K562 (cell line): ENCODE results near the gene FBXW7. TPM values are rescaled to one million over a fixed set of nuclear protein-coding genes. Genes with fewer than 3 reads are reported as not detected.

Source experiments
- ATAC-seq: fragments of 200-7000 bp; cut with Tn5 transposase; 3 replicates; pipeline ENCODE4 v1.9.1; 2020; ENCODE audit warnings: moderate library complexity
- BruUV-seq: library from RNA; stranded (reverse); fragments of 400-500 nt; replicated peaks from 2 replicates; lab custom pipeline; 2021; lab: Mats Ljungman, UMichigan
- CTCF ChIA-PET: fragments of 300-600 bp; formaldehyde crosslinking; extraction: SDS; loops from one replicate; lab custom pipeline; 2021; ENCODE audit warnings: low intra/inter-chr PET ratio; lab: Yijun Ruan, JAX
- POLR2A ChIA-PET: fragments of 300-600, 350-650 bp; sonication (Branson Sonifier 250); formaldehyde crosslinking; extraction: SDS; loops from one replicate; lab custom pipeline; 2021; ENCODE audit warnings: antibody characterized with exemption, inconsistent platforms; lab: Yijun Ruan, JAX
- DNase-seq, 4 experiments: peaks; one replicate each; pipeline versions ENCODE4 v3.0.0 to v3.0.0-alpha.2; 2011 to 2018; ENCODE audit warnings: low spot score in 3 of 4, mixed read lengths in 3 of 4; ENCODE audit errors: extremely low read depth in 1 of 4
- FAIRE-seq: peaks from 2 replicates; lab custom pipeline; 2011; peaks lifted over from hg19 to GRCh38; lab: Jason Lieb, UNC
- H2AFZ ChIP-seq: 2 replicates; pipeline ENCODE4 v1.6.0; 2011; ENCODE audit warnings: low read depth, low read length, control low read depth, inconsistent platforms
- H3K27ac ChIP-seq: fragments of 200-600 bp; 3 replicates; pipeline ENCODE4 v1.8.0; 2011; ENCODE audit warnings: low read depth, mild to moderate bottlenecking, control low read depth, inconsistent platforms, low read length, moderate library complexity, mixed read lengths; ENCODE audit errors: extremely low read depth
- H3K27me3 ChIP-seq, 2 experiments: fragments of 300-600 bp in 1 of 2; 2 replicates in 1 of 2; 3 replicates in 1 of 2; pipeline versions ENCODE4 v1.6.0 to v1.8.0; 2011; ENCODE audit warnings: inconsistent platforms in 2 of 2, low read length in 2 of 2, mild to moderate bottlenecking in 1 of 2, mixed read lengths in 1 of 2, moderate library complexity in 1 of 2; ENCODE audit not compliant: control insufficient read depth in 2 of 2, insufficient read depth in 2 of 2
- H3K36me3 ChIP-seq: fragments of 300-600 bp; 3 replicates; pipeline ENCODE4 v1.8.0; 2011; ENCODE audit warnings: mild to moderate bottlenecking, low read length, inconsistent platforms; ENCODE audit not compliant: control insufficient read depth, insufficient read depth
- H3K4me1 ChIP-seq, 2 experiments: fragments of 200-600 bp in 1 of 2; replicated peaks in 1 of 2; 2 replicates in 1 of 2; 3 replicates in 1 of 2; pipeline versions ENCODE4 v1.5.1 to v1.8.0; 2011; ENCODE audit warnings: inconsistent platforms in 2 of 2, low read length in 2 of 2, mild to moderate bottlenecking in 1 of 2, mixed read lengths in 1 of 2, moderate library complexity in 1 of 2; ENCODE audit not compliant: control insufficient read depth in 2 of 2, insufficient read depth in 2 of 2
- H3K4me2 ChIP-seq: 2 replicates; pipeline ENCODE4 v1.6.1; 2011; ENCODE audit warnings: low read length, control low read depth, inconsistent platforms, mixed read lengths; ENCODE audit not compliant: insufficient read depth
- H3K4me3 ChIP-seq: fragments of 200-600 bp; sonication (generic), shearing (Covaris generic); 2 replicates; pipeline ENCODE4 v1.5.1; 2016; ENCODE audit warnings: control low read depth, inconsistent platforms
- H3K79me2 ChIP-seq: fragments of 200-600 bp; 3 replicates; pipeline ENCODE4 v1.8.0; 2011; ENCODE audit warnings: low read length, inconsistent platforms; ENCODE audit not compliant: control insufficient read depth, insufficient read depth
- H3K9ac ChIP-seq, 2 experiments: 2 replicates each; pipeline versions ENCODE4 v1.6.0 to v1.6.1; 2011; ENCODE audit warnings: low read depth in 2 of 2, low read length in 2 of 2, control low read depth in 1 of 2, inconsistent platforms in 1 of 2, mild to moderate bottlenecking in 1 of 2, mixed read lengths in 1 of 2; ENCODE audit not compliant: insufficient read depth in 1 of 2
- H3K9me1 ChIP-seq: one replicate; pipeline ENCODE4 v1.6.0; 2011; ENCODE audit warnings: inconsistent platforms, mild to moderate bottlenecking, low read length, moderate library complexity; ENCODE audit not compliant: control insufficient read depth, insufficient read depth
- H3K9me3 ChIP-seq: replicated peaks from 2 replicates; pipeline ENCODE4 v1.5.1; 2011; ENCODE audit warnings: low read depth, low read length, inconsistent platforms; ENCODE audit not compliant: control insufficient read depth, insufficient read depth
- H4K20me1 ChIP-seq: replicated peaks from 2 replicates; pipeline ENCODE4 v1.6.1; 2011; ENCODE audit warnings: low read length, inconsistent platforms, mixed read lengths; ENCODE audit not compliant: control insufficient read depth, insufficient read depth
- CREBBP ChIP-seq: IDR thresholded peaks from one replicate; pipeline ENCODE4 v1.6.1; 2012; ENCODE audit warnings: low read depth, mild to moderate bottlenecking, control low read depth, inconsistent platforms, low read length
- ELF4 ChIP-seq: fragments of 450-650 bp; formaldehyde crosslinking; IDR thresholded peaks from 2 replicates; pipeline ENCODE4 v1.4.0; 2022; ENCODE audit warnings: missing genetic modification characterization
- HNRNPK ChIP-seq: fragments of 200-400 bp; formaldehyde crosslinking; IDR thresholded peaks from one replicate; pipeline ENCODE4 v1.6.1; 2018; ENCODE audit warnings: mild to moderate bottlenecking, low read depth, low read length; ENCODE audit not compliant: poor library complexity, severe bottlenecking
- NFE2L1 ChIP-seq: fragments of 450-650 bp; IDR thresholded peaks from 2 replicates; pipeline ENCODE4 v1.6.1; 2016; ENCODE audit warnings: missing genetic modification characterization, low read depth, mild to moderate bottlenecking, missing compliant biosample characterization, moderate library complexity, borderline replicate concordance
- RHOXF2B ChIP-seq: fragments of 250-450 bp; sonication (Bioruptor Pico); conservative IDR thresholded peaks from 2 replicates; pipeline ENCODE4 v1.5.1; 2021
- SPI1 ChIP-seq: IDR thresholded peaks from 2 replicates; pipeline ENCODE4 v1.6.1; 2011; ENCODE audit warnings: low read depth, low read length, control low read depth, borderline replicate concordance
- TAF9B ChIP-seq: fragments of 450-650 bp; IDR thresholded peaks from 2 replicates; pipeline ENCODE4 v1.6.1; 2018; ENCODE audit warnings: mild to moderate bottlenecking; ENCODE audit not compliant: partially characterized antibody
- ZEB2 ChIP-seq: fragments of 450-650 bp; IDR thresholded peaks from 2 replicates; pipeline ENCODE4 v1.6.1; 2016
- ZNF146 ChIP-seq: IDR thresholded peaks from one replicate; pipeline ENCODE4 v1.6.1; 2018; ENCODE audit warnings: missing compliant biosample characterization; ENCODE audit not compliant: unreplicated experiment
- ZNF212 ChIP-seq: fragments of 450-650 bp; formaldehyde crosslinking; IDR thresholded peaks from 2 replicates; pipeline ENCODE4 v1.4.0; 2020; ENCODE audit warnings: mild to moderate bottlenecking
- WGBS: fragments of 100-300 bp; shearing (Covaris generic); methylation state at CpG from one replicate; pipeline ENCODE4 v1.1.6; 2016; ENCODE audit warnings: low coverage, mixed read lengths; ENCODE audit not compliant: insufficient coverage; ENCODE audit errors: missing lambda C conversion rate; 5-methylcytosine and 5-hydroxymethylcytosine counted together
- in situ Hi-C: fragments of 300-500 bp; cut with MboI; formaldehyde crosslinking; loops from 4 replicates; pipeline ENCODE4 v1.15.0; 2018; ENCODE audit warnings: inconsistent platforms, mixed read lengths
- intact Hi-C: fragments of 100-400 bp; cut with micrococcal nuclease; formaldehyde crosslinking; loops from 2 replicates; pipeline ENCODE4 v1.14.2; 2022
- polyA plus RNA-seq, 8 experiments: library from polyadenylated mRNA; depleted of rRNA in 4 of 8; stranded (reverse) in 5 of 8; unstranded in 3 of 8; fragments of >200 nt; fragmentation: Nextera tagmentation in 2 of 8; fragmentation: Illumina TruSeq in 1 of 8; extraction: Ambion mirVana in 2 of 8; extraction: Trizol in 1 of 8; gene quantifications; 2 replicates each; pipeline versions ENCODE4 v1.2.1 to v1.2.3, GENCODE V29; 2011 to 2014; ENCODE audit warnings: inconsistent platforms in 1 of 8, missing spikeins in 1 of 8
- total RNA-seq, 7 experiments: library from RNA; depleted of rRNA in 6 of 7; stranded (reverse); fragments of >200 nt in 6 of 7; fragmentation: Illumina TruSeq in 2 of 7; extraction: Trizol in 2 of 7; gene quantifications; 2 replicates each; pipeline versions ENCODE4 v1.2.1 to v1.2.3, GENCODE V29; 2011 to 2021; ENCODE audit warnings: low replicate concordance in 1 of 7

Gene FBXW7
- total and polyA plus RNA-seq, 9 of the 15 experiments (the other 6 are each of a cell fraction or from before 2014, with no cell fraction given) = 6.8 to 44.2 (median 16.4) TPM

DNA sequence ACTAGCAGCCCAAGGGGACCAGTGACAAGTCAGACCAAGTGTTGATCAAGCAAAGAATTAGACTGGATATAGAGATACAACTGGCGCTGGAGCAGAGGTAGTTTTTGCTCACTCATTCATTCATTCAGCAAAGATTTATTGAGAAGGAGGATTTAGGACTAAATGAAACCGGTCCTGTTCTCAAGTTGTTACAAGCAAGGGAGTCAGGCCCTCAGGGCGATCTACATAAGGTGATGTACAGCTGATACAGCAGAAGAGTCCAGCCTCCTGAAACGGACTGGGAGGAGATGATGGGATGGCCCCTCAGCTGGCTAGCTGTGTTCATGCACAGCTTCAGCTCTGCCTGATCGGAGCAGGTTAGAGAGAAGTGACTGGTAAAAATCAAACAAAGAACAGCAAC is 242.4 kb downstream of the FBXW7 start (continued):
- no peak for TF ChIP-seq HNRNPK
- TF ChIP-seq RHOXF2B (CRISPR knock-in tag) = no peak
- no peak for TF ChIP-seq ELF4 (CRISPR knock-in tag)

DNA sequence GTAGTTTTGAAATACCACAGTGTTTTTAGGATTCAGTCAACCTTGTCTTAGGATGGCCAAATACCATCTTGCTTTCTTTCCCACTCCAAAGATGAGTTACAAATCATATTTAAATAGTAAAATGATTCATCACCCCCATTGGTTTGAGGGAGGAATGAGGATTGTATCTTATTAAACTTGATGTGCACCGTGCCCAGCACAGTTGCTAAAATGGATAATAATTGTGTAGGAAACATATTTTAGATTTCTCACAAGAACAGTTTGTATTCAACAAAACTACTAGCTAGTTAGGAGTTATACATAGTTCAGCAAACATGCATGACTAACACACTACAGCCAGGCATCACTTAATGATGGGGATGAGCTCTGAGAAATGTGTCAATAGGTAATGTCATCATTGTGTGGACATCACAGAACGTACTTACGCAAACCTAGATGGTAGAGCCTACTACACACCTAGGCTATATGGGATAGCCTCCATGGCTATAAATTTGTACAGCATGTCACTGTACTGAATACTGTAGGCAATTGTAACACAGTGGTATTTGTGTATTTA is 245.4 kb downstream of the FBXW7 start:
- DNase-seq = no peak
- in situ Hi-C loops = no loop called here
- POLR2A ChIA-PET = no interaction called here
- CTCF ChIA-PET = no interaction called here
- no peaks in the 10 kb centered on the region for H3K4me1 ChIP-seq
- no peak overlapping the region for H3K4me2 ChIP-seq
- no peak overlapping the region for H3K4me3 ChIP-seq
- FAIRE-seq = no peak
- TF ChIP-seq NFE2L1 (tag) (no peak), SPI1 (no peak), ZNF146 (CRISPR knock-in tag) (no peak), TAF9B (no peak), ZEB2 (no peak), CREBBP (no peak), ZNF212 (CRISPR knock-in tag) (no peak)
- no peaks in the 10 kb centered on the region for H3K36me3 ChIP-seq
- peaks cover 19 to 21% of the 10 kb centered on the region in 2 experiments; a peak in 4 of 5 replicates for H3K27me3 ChIP-seq
- no peak for ATAC-seq
- intact Hi-C loops = no loop called here
- H2AFZ ChIP-seq = no peak overlapping the region
- no peaks in the 10 kb centered on the region for H4K20me1 ChIP-seq
- H3K79me2 ChIP-seq = no peaks in the 10 kb centered on the region
- 0% methylated on average over 3 of the region's 3 CpGs for WGBS
- H3K9ac ChIP-seq = no peak overlapping the region
- no peak overlapping the region for H3K27ac ChIP-seq
- H3K9me3 ChIP-seq = no peaks in the 10 kb centered on the region
- no TSS peak for BruUV-seq
- H3K9me1 ChIP-seq = no peaks in the 10 kb centered on the region
